ENCODE results near the gene FGD4. TPM values are rescaled to one million over a fixed set of nuclear protein-coding genes. Genes with fewer than 3 reads are reported as not detected.

Gene FGD4
- total and polyA plus RNA-seq, 9 of the 15 experiments (the other 6 are each of a cell fraction or from before 2014, with no cell fraction given) = 0.05 to 0.51 (median 0.27) TPM

- TF ChIP-seq, protein P1, sequence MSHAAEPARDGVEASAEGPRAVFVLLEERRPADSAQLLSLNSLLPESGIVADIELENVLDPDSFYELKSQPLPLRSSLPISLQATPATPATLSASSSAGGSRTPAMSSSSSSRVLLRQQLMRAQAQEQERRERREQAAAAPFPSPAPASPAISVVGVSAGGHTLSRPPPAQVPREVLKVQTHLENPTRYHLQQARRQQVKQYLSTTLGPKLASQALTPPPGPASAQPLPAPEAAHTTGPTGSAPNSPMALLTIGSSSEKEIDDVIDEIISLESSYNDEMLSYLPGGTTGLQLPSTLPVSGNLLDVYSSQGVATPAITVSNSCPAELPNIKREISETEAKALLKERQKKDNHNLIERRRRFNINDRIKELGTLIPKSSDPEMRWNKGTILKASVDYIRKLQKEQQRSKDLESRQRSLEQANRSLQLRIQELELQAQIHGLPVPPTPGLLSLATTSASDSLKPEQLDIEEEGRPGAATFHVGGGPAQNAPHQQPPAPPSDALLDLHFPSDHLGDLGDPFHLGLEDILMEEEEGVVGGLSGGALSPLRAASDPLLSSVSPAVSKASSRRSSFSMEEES (CRISPR knock-in tag; IDR thresholded peaks at IDR 0.05) = no peak
- no peak for TF ChIP-seq CXXC5 (CRISPR knock-in tag; IDR thresholded peaks at IDR 0.05)
- TF ChIP-seq JUND (IDR thresholded peaks at IDR 0.05; ENCODE audit: borderline replicate concordance, low read depth, low read length) = 0 out of 2 replicates have a peak, but pooled peaks have one; percentile 27
- peak; percentile 57; the same call in 1 of the 3 replicates for TF ChIP-seq JUND (tag; IDR thresholded peaks at IDR 0.05; ENCODE audit: borderline replicate concordance, low read depth, low read length)
- TF ChIP-seq, protein P2, sequence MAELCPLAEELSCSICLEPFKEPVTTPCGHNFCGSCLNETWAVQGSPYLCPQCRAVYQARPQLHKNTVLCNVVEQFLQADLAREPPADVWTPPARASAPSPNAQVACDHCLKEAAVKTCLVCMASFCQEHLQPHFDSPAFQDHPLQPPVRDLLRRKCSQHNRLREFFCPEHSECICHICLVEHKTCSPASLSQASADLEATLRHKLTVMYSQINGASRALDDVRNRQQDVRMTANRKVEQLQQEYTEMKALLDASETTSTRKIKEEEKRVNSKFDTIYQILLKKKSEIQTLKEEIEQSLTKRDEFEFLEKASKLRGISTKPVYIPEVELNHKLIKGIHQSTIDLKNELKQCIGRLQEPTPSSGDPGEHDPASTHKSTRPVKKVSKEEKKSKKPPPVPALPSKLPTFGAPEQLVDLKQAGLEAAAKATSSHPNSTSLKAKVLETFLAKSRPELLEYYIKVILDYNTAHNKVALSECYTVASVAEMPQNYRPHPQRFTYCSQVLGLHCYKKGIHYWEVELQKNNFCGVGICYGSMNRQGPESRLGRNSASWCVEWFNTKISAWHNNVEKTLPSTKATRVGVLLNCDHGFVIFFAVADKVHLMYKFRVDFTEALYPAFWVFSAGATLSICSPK (IDR thresholded peaks at IDR 0.05; ENCODE audit: borderline replicate concordance) = no peak
- 0 out of 2 replicates have a peak, but pooled peaks have one; percentile 15 for TF ChIP-seq STAT5A (IDR thresholded peaks at IDR 0.05; ENCODE audit: borderline replicate concordance, low read length)
- no peak for TF ChIP-seq POLR3A (IDR thresholded peaks at IDR 0.05; ENCODE audit: borderline replicate concordance, extremely low read depth, insufficient read depth, insufficient read length)
- no peak for TF ChIP-seq RBBP5 (IDR thresholded peaks at IDR 0.05; ENCODE audit: borderline replicate concordance, insufficient read depth, low read length, poor library complexity, severe bottlenecking)
- TF ChIP-seq HMG20B (CRISPR knock-in tag; IDR thresholded peaks at IDR 0.05) = no peak
- TF ChIP-seq RNF219 (CRISPR knock-in tag; IDR thresholded peaks at IDR 0.05) = no peak
- TF ChIP-seq COPS2 (conservative IDR thresholded peaks at IDR 0.05) = no peak
- TF ChIP-seq EZH2 (IDR thresholded peaks at IDR 0.05; ENCODE audit: borderline replicate concordance, low read depth, low read length) = no peak
- TF ChIP-seq, protein P3, sequence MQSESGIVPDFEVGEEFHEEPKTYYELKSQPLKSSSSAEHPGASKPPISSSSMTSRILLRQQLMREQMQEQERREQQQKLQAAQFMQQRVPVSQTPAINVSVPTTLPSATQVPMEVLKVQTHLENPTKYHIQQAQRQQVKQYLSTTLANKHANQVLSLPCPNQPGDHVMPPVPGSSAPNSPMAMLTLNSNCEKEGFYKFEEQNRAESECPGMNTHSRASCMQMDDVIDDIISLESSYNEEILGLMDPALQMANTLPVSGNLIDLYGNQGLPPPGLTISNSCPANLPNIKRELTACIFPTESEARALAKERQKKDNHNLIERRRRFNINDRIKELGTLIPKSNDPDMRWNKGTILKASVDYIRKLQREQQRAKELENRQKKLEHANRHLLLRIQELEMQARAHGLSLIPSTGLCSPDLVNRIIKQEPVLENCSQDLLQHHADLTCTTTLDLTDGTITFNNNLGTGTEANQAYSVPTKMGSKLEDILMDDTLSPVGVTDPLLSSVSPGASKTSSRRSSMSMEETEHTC (IDR thresholded peaks at IDR 0.05) = no peak
- TF ChIP-seq AFF1 (IDR thresholded peaks at IDR 0.05; ENCODE audit: low read depth in 1 of 2, partially characterized antibody in 2 of 2) = no peak
Observed at GRCh38 chr12:32516230-32516629, 116.9 kb downstream of the FGD4 start (continued).

Measured in K562 (cell line).